Measurements from ENCODE around the gene FOXN1.
A peak's percentile ranks its signal among the peaks of the same experiment; 100 is the strongest.

Gene FOXN1

DNA sequence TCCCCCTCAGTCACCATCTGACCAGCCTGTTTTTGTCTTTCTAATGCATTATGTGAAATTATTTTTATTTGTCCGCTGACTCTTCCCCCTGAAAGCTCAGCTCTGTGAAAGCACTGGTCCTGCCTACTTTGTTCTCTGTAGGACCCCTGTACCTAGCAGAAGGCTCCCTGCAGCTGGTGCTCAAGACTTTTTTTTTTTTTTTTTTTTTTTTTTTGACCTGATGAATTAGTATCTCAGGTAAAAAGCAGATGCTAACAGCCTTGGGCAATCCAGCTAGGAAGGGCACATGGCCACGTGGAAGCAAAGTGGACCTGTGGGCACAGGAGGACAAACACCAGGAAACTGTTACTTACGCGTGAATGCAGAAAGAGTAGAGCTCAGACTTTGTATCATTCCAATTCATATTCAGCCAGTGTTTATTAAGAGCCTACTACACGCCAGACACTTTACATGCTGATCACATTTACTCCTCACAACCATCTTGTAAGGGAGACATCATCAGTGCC, 46.9 kb downstream of the FOXN1 start:
- no peak overlapping the region for H3K9ac ChIP-seq (ENCODE audit: low read depth, low read length)
- H3K4me2 ChIP-seq (ENCODE audit: low read length): peak overlapping the region; percentile 92
- H3K27me3 ChIP-seq (ENCODE audit: control insufficient read depth, insufficient read depth, low read length): no peaks in the 10 kb centered on the region
- peaks cover 12% of the 10 kb centered on the region for H3K4me1 ChIP-seq (ENCODE audit: control insufficient read depth, insufficient read depth, low read length)
- H3K36me3 ChIP-seq (ENCODE audit: insufficient read depth, low read length): peaks cover 41% of the 10 kb centered on the region
- peak overlapping the region; percentile 89 for H3K4me3 ChIP-seq (ENCODE audit: low read length)
- no peaks in the 10 kb centered on the region for H3K9me3 ChIP-seq (replicated peaks; ENCODE audit: low read length)

DNA sequence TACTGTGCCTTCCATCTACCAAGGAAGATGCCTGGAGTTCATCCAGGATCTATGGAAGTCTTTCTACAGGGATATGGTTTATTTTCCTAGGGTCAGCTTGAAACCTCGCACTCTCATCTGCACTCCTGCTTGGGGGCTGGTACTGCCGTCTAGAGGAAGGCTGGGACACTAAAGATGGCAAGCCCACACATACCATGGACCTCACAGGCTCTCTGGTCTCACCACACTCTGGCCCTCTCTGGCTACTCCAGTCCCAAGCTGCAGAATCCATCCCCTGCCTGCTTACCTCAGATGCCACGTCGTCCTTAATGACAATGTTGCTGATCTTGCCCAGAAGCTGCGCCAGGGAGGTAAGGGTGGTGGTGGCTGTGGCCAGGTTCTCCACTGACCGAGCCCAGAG, 48.4 kb downstream of the FOXN1 start:
- Histone ChIP-seq H3K36me3 (ENCODE audit: insufficient read depth, low read length) (peaks cover 48% of the 10 kb centered on the region), H3K4me2 (ENCODE audit: low read length) (no peak overlapping the region), H3K9ac (ENCODE audit: low read depth, low read length) (no peak overlapping the region), H3K4me3 (ENCODE audit: low read length) (no peak overlapping the region), H3K9me3 (replicated peaks; ENCODE audit: low read length) (no peaks in the 10 kb centered on the region), H3K27me3 (ENCODE audit: control insufficient read depth, insufficient read depth, low read length) (no peaks in the 10 kb centered on the region), H3K4me1 (ENCODE audit: control insufficient read depth, insufficient read depth, low read length) (peaks cover 12% of the 10 kb centered on the region)

DNA sequence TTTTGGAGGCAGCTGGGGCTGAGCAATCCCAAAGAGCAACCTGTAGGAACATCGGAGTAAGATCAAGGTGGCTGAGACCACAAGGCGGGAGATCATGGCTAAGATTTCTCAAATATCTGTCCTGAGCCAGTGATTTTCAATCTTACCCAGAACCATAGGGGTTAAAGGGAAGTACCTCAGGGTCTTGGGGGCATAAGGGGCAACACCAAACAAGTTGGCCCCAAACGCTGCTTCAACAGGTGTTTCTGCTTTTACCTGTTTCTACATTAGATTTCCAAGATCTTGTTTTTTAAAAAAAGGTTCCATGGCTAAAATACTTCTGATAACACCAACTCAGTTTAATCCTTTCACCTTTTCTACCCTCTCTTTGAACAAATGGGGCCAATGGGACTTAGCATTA, 48.9 kb downstream of the FOXN1 start:
- peaks cover 12% of the 10 kb centered on the region for H3K4me1 ChIP-seq (ENCODE audit: control insufficient read depth, insufficient read depth, low read length)
- no peaks in the 10 kb centered on the region for H3K9me3 ChIP-seq (replicated peaks; ENCODE audit: low read length)
- H3K4me2 ChIP-seq (ENCODE audit: low read length): no peak overlapping the region
- no peak overlapping the region for H3K4me3 ChIP-seq (ENCODE audit: low read length)
- no peak overlapping the region for H3K9ac ChIP-seq (ENCODE audit: low read depth, low read length)
- no peaks in the 10 kb centered on the region for H3K27me3 ChIP-seq (ENCODE audit: control insufficient read depth, insufficient read depth, low read length)
- peaks cover 48% of the 10 kb centered on the region for H3K36me3 ChIP-seq (ENCODE audit: insufficient read depth, low read length)

DNA sequence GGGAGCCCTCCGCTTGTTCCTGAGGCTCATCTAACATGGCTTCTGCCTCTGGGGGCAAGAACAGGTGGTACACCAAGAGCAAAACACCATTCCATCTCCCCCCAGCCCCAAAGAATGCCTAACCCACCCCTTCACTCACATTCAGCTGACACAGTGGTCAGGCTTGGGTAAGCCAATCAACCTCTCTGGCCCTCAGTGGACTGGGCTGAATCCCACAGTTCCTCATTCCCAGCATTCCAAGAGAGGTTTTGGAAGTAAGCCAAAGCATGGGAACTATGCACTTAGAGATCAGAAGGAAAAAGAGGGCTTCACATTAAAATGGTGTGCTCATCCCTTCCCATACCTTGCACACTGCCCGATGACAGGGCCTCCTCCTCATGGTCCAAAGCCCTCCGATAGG, 57.3 kb downstream of the FOXN1 start:
- H3K36me3 ChIP-seq (ENCODE audit: insufficient read depth, low read length): peaks cover 20% of the 10 kb centered on the region
- H3K4me2 ChIP-seq (ENCODE audit: low read length): no peak overlapping the region
- no peak overlapping the region for H3K4me3 ChIP-seq (ENCODE audit: low read length)
- no peaks in the 10 kb centered on the region for H3K9me3 ChIP-seq (replicated peaks; ENCODE audit: low read length)
- H3K9ac ChIP-seq (ENCODE audit: low read depth, low read length): no peak overlapping the region
- no peaks in the 10 kb centered on the region for H3K27me3 ChIP-seq (ENCODE audit: control insufficient read depth, insufficient read depth, low read length)
- H3K4me1 ChIP-seq (ENCODE audit: control insufficient read depth, insufficient read depth, low read length): peaks cover 9% of the 10 kb centered on the region

DNA sequence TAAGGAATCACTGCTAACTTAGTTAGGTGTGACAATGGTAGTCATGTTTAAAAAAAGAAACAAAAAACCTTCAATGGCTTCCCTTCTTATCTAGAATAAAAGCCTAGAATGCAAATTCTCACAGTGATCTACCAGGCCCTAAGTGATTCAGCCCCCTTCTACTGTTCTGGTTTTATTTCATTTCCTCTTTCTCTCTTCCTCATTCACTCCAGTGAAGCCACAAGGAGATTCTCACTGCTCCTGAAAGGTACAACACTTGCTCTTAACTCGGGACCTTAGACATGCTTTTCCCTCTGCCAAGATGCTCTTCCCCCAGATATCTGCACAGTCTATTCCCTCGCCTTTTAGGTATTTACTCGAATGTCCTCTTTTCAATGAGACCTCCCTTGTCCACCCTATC, 61.5 kb downstream of the FOXN1 start:
- Histone ChIP-seq H3K27me3 (ENCODE audit: control insufficient read depth, insufficient read depth, low read length) (no peaks in the 10 kb centered on the region), H3K9me3 (replicated peaks; ENCODE audit: low read length) (no peaks in the 10 kb centered on the region), H3K9ac (ENCODE audit: low read depth, low read length) (no peak overlapping the region), H3K36me3 (ENCODE audit: insufficient read depth, low read length) (peaks cover 6% of the 10 kb centered on the region), H3K4me3 (ENCODE audit: low read length) (no peak overlapping the region), H3K4me2 (ENCODE audit: low read length) (no peak overlapping the region), H3K4me1 (ENCODE audit: control insufficient read depth, insufficient read depth, low read length) (peaks cover 23% of the 10 kb centered on the region)

DNA sequence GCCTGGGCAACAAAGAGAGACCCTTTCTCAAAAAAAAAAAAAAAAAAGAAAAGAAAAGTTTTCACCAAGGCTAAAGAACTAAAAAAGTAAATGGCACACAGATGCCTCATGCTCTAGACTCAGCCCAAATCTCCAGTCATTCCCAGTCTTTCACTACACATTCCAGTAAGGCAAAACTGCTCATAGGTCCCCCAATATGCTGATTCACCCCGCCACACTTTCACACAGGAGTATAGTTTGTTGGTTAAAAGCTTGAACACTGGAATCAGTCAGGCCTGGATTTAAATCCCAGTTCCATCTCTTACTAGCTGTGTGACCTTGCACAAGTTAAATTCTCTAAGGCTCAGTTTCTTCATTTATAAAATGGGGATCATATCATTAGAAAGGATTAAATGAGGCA, 63.3 kb downstream of the FOXN1 start:
- H3K9ac ChIP-seq (ENCODE audit: low read depth, low read length): no peak overlapping the region
- peak overlapping the region; percentile 35 for H3K4me2 ChIP-seq (ENCODE audit: low read length)
- H3K4me3 ChIP-seq (ENCODE audit: low read length): no peak overlapping the region
- H3K4me1 ChIP-seq (ENCODE audit: control insufficient read depth, insufficient read depth, low read length): peaks cover 23% of the 10 kb centered on the region
- no peaks in the 10 kb centered on the region for H3K27me3 ChIP-seq (ENCODE audit: control insufficient read depth, insufficient read depth, low read length)
- H3K36me3 ChIP-seq (ENCODE audit: insufficient read depth, low read length): peaks cover 2% of the 10 kb centered on the region
- H3K9me3 ChIP-seq (replicated peaks; ENCODE audit: low read length): no peaks in the 10 kb centered on the region

DNA sequence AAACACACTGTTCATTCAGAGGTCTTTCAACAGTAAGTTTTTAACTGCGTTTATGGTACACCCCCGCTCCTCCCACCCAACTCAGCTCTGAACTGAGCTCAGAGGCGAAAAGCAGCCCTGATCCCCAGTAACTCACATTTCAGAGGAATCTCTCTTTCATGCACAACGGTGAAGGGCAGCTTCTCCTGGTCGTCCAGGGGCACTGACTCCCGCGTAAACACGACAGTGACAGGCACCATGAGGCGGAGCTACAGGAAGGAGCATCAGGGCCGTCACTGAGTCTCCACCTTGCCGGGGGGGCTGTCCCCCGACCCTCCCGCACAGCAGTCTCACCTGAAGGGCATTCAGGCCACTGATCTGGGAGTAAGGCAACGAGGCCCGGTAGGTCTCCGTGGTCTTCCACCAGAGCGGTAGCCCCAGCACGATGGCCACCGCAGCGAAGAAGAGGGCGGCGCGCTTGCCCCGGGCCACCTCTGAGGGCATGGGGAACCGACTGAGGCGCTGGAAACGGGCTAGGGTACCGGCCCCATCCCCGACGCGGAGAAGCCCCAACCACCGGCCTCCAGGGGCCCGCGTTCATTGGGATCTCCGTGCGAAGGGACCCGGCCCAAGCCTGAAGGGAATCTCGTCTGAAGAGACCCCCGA, 64.7 kb downstream of the FOXN1 start:
- Histone ChIP-seq H3K9ac (ENCODE audit: low read depth, low read length) (peak overlapping the region; percentile 88), H3K4me3 (ENCODE audit: low read length) (peak overlapping the region; percentile 93), H3K36me3 (ENCODE audit: insufficient read depth, low read length) (peaks cover 8% of the 10 kb centered on the region), H3K4me1 (ENCODE audit: control insufficient read depth, insufficient read depth, low read length) (peaks cover 23% of the 10 kb centered on the region), H3K9me3 (replicated peaks; ENCODE audit: low read length) (no peaks in the 10 kb centered on the region), H3K4me2 (ENCODE audit: low read length) (peak overlapping the region; percentile 90), H3K27me3 (ENCODE audit: control insufficient read depth, insufficient read depth, low read length) (no peaks in the 10 kb centered on the region)

DNA sequence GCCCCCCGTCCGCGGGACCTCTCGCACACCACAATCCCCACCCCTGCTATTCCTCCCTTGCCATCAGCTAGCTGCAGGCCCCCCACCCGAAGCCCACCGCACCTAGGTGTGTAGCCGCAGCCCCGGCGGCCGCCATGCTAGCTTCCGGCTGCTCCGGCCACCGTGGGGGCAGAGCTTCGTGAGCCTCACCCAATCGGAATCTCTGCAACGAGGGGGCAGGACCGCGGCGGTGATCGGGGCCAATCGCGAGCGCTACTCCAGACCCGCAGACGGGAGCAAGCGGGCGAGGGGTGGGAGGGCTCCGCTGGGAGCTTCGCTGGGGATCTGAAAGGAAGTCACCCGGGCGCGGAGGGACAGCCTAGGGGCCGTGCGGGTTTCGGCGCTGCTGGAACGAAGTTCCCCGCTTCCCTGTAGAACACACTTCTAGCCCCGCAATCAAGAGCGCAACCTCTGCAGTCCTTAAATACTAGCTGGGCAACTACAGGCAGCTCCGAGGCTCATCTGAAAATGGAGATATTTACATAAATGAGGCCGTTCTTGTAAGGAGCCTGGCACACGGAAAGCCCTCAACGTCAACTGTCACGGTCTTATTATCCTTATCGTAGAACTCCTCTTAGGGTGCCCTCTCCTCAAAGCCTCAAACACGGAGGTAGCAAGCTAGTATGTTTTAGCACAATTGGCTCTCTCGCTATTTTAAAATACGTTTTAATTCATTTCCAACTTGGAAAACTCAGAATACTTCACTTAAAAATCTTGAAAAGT, 65.4 kb downstream of the FOXN1 start, which contains the start of gene PIGS:
Gene PIGS (minus strand): TSS at position 164 of the 762 bp plus-strand sequence. CDS start 28 bp downstream, at position 136.
- Histone ChIP-seq H3K9me3 (replicated peaks; ENCODE audit: low read length) (no peaks in the 10 kb centered on the region), H3K4me3 (ENCODE audit: low read length) (peak within 1 kb of the TSS; percentile 93), H3K4me2 (ENCODE audit: low read length) (peak within 1 kb of the TSS; percentile 90), H3K27me3 (ENCODE audit: control insufficient read depth, insufficient read depth, low read length) (no peaks in the 10 kb centered on the region), H3K9ac (ENCODE audit: low read depth, low read length) (peak within 1 kb of the TSS; percentile 88), H3K36me3 (ENCODE audit: insufficient read depth, low read length) (peaks cover 8% of the 10 kb centered on the region), H3K4me1 (ENCODE audit: control insufficient read depth, insufficient read depth, low read length) (peaks cover 23% of the 10 kb centered on the region)

DNA sequence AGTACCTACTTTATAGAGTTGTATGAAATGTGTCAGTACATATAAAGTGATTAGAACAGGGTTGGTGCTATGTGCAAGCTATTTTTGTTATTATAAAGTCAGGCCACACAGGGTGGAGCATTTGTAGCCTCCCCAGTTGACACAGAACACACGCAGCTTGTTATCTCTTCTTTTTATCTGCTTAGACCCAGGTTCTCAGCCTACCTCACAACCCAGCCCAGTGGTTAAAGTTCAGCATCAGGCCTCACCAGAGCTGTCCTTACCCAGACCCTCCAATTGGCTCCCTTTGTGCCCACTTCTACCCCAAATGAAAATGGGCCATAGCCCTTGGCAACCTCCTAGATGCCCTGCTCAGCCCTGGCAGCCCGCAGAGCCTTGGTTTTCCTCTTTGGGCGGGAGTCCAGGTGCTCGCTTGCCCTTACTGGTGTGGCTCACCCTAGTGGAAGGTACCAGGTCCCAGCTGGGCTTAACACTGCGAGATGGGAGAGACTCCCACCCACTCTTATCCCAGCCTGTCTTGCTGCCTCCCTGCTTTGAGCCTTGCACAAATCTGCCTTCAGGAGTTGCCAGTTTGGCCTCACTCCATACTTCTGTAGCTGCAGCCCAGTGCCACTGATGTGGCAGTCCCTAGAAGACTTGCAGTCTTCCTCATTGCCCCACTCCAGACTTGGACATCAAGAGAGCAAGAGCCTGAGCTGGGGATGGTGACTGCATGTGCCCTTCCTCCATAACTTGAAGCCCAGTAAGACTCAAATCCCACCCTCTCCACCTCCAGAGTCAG, 66.3 kb downstream of the FOXN1 start:
- Histone ChIP-seq H3K4me1 (ENCODE audit: control insufficient read depth, insufficient read depth, low read length) (peaks cover 30% of the 10 kb centered on the region), H3K9me3 (replicated peaks; ENCODE audit: low read length) (no peaks in the 10 kb centered on the region), H3K9ac (ENCODE audit: low read depth, low read length) (no peak overlapping the region), H3K4me3 (ENCODE audit: low read length) (peak overlapping the region; percentile 93), H3K36me3 (ENCODE audit: insufficient read depth, low read length) (peaks cover 14% of the 10 kb centered on the region), H3K4me2 (ENCODE audit: low read length) (peak overlapping the region; percentile 90), H3K27me3 (ENCODE audit: control insufficient read depth, insufficient read depth, low read length) (no peaks in the 10 kb centered on the region)

DNA sequence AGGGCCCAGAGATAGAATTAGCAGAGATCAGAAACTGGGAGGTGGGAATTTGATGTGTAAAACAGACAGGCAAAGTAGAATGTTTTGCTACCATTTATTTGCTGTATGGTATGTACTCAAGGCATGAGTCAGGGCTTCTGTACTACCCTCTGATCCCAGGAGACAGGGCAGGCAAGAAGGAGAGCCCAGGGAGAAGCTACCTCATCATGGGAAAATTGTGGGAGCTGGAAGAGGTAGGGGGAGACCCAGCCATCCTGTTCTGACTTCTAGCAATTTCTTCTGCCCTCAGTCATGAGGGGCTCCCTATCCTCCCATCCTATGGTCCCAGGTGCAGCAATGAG, 66.9 kb downstream of the FOXN1 start:
- Histone ChIP-seq H3K9ac (ENCODE audit: low read depth, low read length) (no peak overlapping the region), H3K4me2 (ENCODE audit: low read length) (peak overlapping the region; percentile 19), H3K27me3 (ENCODE audit: control insufficient read depth, insufficient read depth, low read length) (no peaks in the 10 kb centered on the region), H3K4me3 (ENCODE audit: low read length) (no peak overlapping the region), H3K36me3 (ENCODE audit: insufficient read depth, low read length) (peaks cover 19% of the 10 kb centered on the region), H3K4me1 (ENCODE audit: control insufficient read depth, insufficient read depth, low read length) (peaks cover 30% of the 10 kb centered on the region), H3K9me3 (replicated peaks; ENCODE audit: low read length) (no peaks in the 10 kb centered on the region)

DNA sequence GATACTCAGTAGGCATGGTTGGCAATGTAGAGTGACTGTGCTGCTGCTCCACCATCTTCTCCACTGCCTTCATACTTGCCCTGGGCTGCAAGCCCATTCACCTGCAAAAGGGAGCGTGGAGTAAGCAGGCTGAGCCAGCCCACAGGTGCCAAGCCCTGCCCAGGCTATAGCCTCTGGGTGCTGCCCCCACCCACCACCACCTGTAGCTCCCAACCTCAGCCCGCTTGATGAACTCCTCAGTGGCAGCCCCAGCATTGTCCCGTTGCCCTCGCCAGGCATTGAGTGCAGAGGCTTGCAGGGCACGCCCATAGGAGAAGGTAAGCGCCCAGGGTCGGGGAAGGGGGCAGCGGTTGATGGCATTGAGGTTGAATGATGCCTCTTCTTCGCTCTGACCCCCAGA, 67.4 kb downstream of the FOXN1 start:
- Histone ChIP-seq H3K4me2 (ENCODE audit: low read length) (no peak overlapping the region), H3K4me3 (ENCODE audit: low read length) (no peak overlapping the region), H3K36me3 (ENCODE audit: insufficient read depth, low read length) (peaks cover 24% of the 10 kb centered on the region), H3K9ac (ENCODE audit: low read depth, low read length) (no peak overlapping the region), H3K27me3 (ENCODE audit: control insufficient read depth, insufficient read depth, low read length) (no peaks in the 10 kb centered on the region), H3K4me1 (ENCODE audit: control insufficient read depth, insufficient read depth, low read length) (peaks cover 30% of the 10 kb centered on the region), H3K9me3 (replicated peaks; ENCODE audit: low read length) (no peaks in the 10 kb centered on the region)
